K562 (cell line): ENCODE data around the gene OSBPL3. TPM values are rescaled to one million over a fixed set of nuclear protein-coding genes. Genes with fewer than 3 reads are reported as not detected.

ENCODE experiments used
- ATF6 ChIP-seq: sonication (generic); formaldehyde crosslinking; IDR thresholded peaks from 2 replicates; pipeline ENCODE4 v1.4.0; 2020; ENCODE audit warnings: mild to moderate bottlenecking, missing genetic modification reagents
- ETS1 ChIP-seq: conservative IDR thresholded peaks from 2 replicates; pipeline ENCODE4 v1.6.1; 2011; ENCODE audit warnings: low read depth, mild to moderate bottlenecking, low read length; ENCODE audit not compliant: control insufficient read depth
- HINFP ChIP-seq: fragments of 450-650 bp; conservative IDR thresholded peaks from 2 replicates; pipeline ENCODE4 v1.6.1; 2016; ENCODE audit warnings: missing genetic modification characterization, low read depth, mild to moderate bottlenecking, control low read depth, missing compliant biosample characterization
- MAFF ChIP-seq: IDR thresholded peaks from 2 replicates; pipeline ENCODE4 v1.6.1; 2012; ENCODE audit warnings: low read length, improper control_type of control experiment
- MCM2 ChIP-seq: fragments of 450-650 bp; IDR thresholded peaks from 2 replicates; pipeline ENCODE4 v1.6.1; 2017; ENCODE audit warnings: low read depth, mild to moderate bottlenecking
- POLR2G ChIP-seq: fragments of 200-400 bp; formaldehyde crosslinking; IDR thresholded peaks from 2 replicates; pipeline ENCODE4 v1.6.1; 2017; ENCODE audit warnings: low read depth, mild to moderate bottlenecking, antibody characterized with exemption, low read length, moderate library complexity
- TSC22D4 ChIP-seq: fragments of 450-650 bp; IDR thresholded peaks from 2 replicates; pipeline ENCODE4 v1.6.1; 2016; ENCODE audit warnings: missing genetic modification characterization, missing biosample characterization, control low read depth
- ZNF609 ChIP-seq: sonication (generic); formaldehyde crosslinking; IDR thresholded peaks from 2 replicates; pipeline ENCODE4 v1.8.1; 2023; ENCODE audit warnings: missing genetic modification reagents, mild to moderate bottlenecking, borderline replicate concordance
- polyA plus RNA-seq, 8 experiments: library from polyadenylated mRNA; depleted of rRNA in 4 of 8; stranded (reverse) in 5 of 8; unstranded in 3 of 8; fragments of >200 nt; fragmentation: Nextera tagmentation in 2 of 8; fragmentation: Illumina TruSeq in 1 of 8; extraction: Ambion mirVana in 2 of 8; extraction: Trizol in 1 of 8; gene quantifications; 2 replicates each; pipeline versions ENCODE4 v1.2.1 to v1.2.3, GENCODE V29; 2011 to 2014; ENCODE audit warnings: inconsistent platforms in 1 of 8, missing spikeins in 1 of 8
- total RNA-seq, 7 experiments: library from RNA; depleted of rRNA in 6 of 7; stranded (reverse); fragments of >200 nt in 6 of 7; fragmentation: Illumina TruSeq in 2 of 7; extraction: Trizol in 2 of 7; gene quantifications; 2 replicates each; pipeline versions ENCODE4 v1.2.1 to v1.2.3, GENCODE V29; 2011 to 2021; ENCODE audit warnings: low replicate concordance in 1 of 7

The OSBPL3 gene
- total and polyA plus RNA-seq, 9 of the 15 experiments (the other 6 are each of a cell fraction or from before 2014, with no cell fraction given): 4.8 to 37.2 (median 26.5) TPM

GRCh38 chr7:24980534-24981170 lies 674 bp upstream of the OSBPL3 start (continued):
- TF ChIP-seq ETS1 (no peak; the same call in 1 of the 2 replicates), TSC22D4 (tag) (no peak), MAFF (no peak), HINFP (tag) (no peak), POLR2G (no peak), ZNF609 (CRISPR knock-in tag) (no peak), ATF6 (0 out of 2 replicates have a peak, but pooled peaks have one; percentile 5), MCM2 (no peak)
